ENCODE data around the gene OTUD5. TPM values are rescaled to one million over a fixed set of nuclear protein-coding genes. Genes with fewer than 3 reads are reported as not detected.

The OTUD5 gene
- total and polyA plus RNA-seq, 7 experiments from 2014 or later, result 17.2 to 95.5 (median 88.2) TPM

GRCh38 chrX:48896611-48897011 is 60.8 kb downstream of the OTUD5 start:
- ChIA-PET CTCF (interaction anchor here (0.8 kb wide), 1 partner anchor 50 kb away, joined by 3 read pairs; no protein-coding TSS in a partner anchor), POLR2A (interaction anchor here (1.4 to 4.1 kb wide), 5 partner anchors 15 to 357 kb away, joined by 3 to 29 read pairs (median 10); partner anchors contain the start of genes OTUD5, PIM2, SLC35A2 and TBC1D25)
- peaks cover 0 to 4% (median 0%) of the 10 kb centered on the region in 11 donors for H3K9me3 Mint-ChIP-seq
- peak overlapping the region; percentile 89 to 98 (median 94) for H3K27ac Mint-ChIP-seq
- peaks cover 0 to 20% (median 6%) of the 10 kb centered on the region in 3 experiments for H3K36me3 ChIP-seq (ENCODE audit: control insufficient read depth in 2 of 3, insufficient read depth in 3 of 3, low read length in 3 of 3)
- intact Hi-C loops (cut with micrococcal nuclease), result loop anchor here (1.0 to 10.0 kb wide), 16 partner anchors 15 to 1334 kb away; partner anchors contain the start of genes MAGIX (in 2 of the 2), PPP1R3F (in 2 of the 2), ARAF (in 1 of the 2) and FOXP3 (in 1 of the 2)
- peaks cover 15 to 20% of the 10 kb centered on the region in 2 donors for H3K4me1 ChIP-seq (ENCODE audit: control insufficient read depth in 2 of 2, insufficient read depth in 2 of 2, low read length in 2 of 2)
- peak overlapping the region; percentile 83 to 100 (median 91) for H3K4me3 Mint-ChIP-seq
- DNase-seq (no peak), ATAC-seq (no peak)
- H3K27me3 ChIP-seq (ENCODE audit: control insufficient read depth in 2 of 2, insufficient read depth in 2 of 2, low read length in 2 of 2), result no peaks in the 10 kb centered on the region
- H3K27ac ChIP-seq (ENCODE audit: low read depth, low read length), result peak overlapping the region; percentile 98
- no peaks in the 10 kb centered on the region for H3K9me3 ChIP-seq (ENCODE audit: control insufficient read depth in 2 of 3, low read length in 3 of 3)
- peaks cover 0 to 6% (median 0%) of the 10 kb centered on the region in 5 donors for H3K36me3 Mint-ChIP-seq
- no peaks in the 10 kb centered on the region for H3K27me3 Mint-ChIP-seq
- peak overlapping the region; percentile 91 for H3K4me3 ChIP-seq (ENCODE audit: low read length)
- H3K4me1 Mint-ChIP-seq, result peaks cover 6 to 42% (median 24%) of the 10 kb centered on the region in 7 donors

- H3K27me3 Mint-ChIP-seq, result no peaks in the 10 kb centered on the region
- DNase-seq (no peak), ATAC-seq (no peak)
- ChIA-PET CTCF (no interaction called here), POLR2A (interaction anchor here (0.6 to 5.3 kb wide), 3 partner anchors 17 to 45 kb away, joined by 4 to 48 read pairs (median 8); partner anchors contain the start of gene SLC35A2)
- peak overlapping the region in 6 of 10 donors; percentile 34 to 66 (median 52) for H3K4me3 Mint-ChIP-seq
- Histone ChIP-seq H3K4me1 (ENCODE audit: control insufficient read depth in 2 of 2, insufficient read depth in 2 of 2, low read length in 2 of 2) (peaks cover 15 to 20% of the 10 kb centered on the region in 2 donors), H3K9me3 (ENCODE audit: control insufficient read depth in 2 of 3, low read length in 3 of 3) (no peaks in the 10 kb centered on the region), H3K27ac (ENCODE audit: low read depth, low read length) (no peak overlapping the region), H3K4me3 (ENCODE audit: low read length) (no peak overlapping the region), H3K36me3 (ENCODE audit: control insufficient read depth in 2 of 3, insufficient read depth in 3 of 3, low read length in 3 of 3) (peaks cover 0 to 13% (median 0%) of the 10 kb centered on the region in 3 experiments), H3K27me3 (ENCODE audit: control insufficient read depth in 2 of 2, insufficient read depth in 2 of 2, low read length in 2 of 2) (no peaks in the 10 kb centered on the region)
- peaks cover 0 to 4% (median 0%) of the 10 kb centered on the region in 11 donors for H3K9me3 Mint-ChIP-seq
- intact Hi-C loops (cut with micrococcal nuclease), result loop anchor here (5.0 to 10.0 kb wide), 8 partner anchors 107 to 1333 kb away; partner anchors contain the start of genes MAGIX (in 2 of the 2), PPP1R3F (in 2 of the 2), ARAF (in 1 of the 2) and FOXP3 (in 1 of the 2)
- H3K27ac Mint-ChIP-seq, result peak overlapping the region in 6 of 9 donors; percentile 1 to 69 (median 40)
- peaks cover 12 to 48% (median 30%) of the 10 kb centered on the region in 7 donors for H3K4me1 Mint-ChIP-seq
- peaks cover 0 to 6% (median 0%) of the 10 kb centered on the region in 5 donors for H3K36me3 Mint-ChIP-seq
Measured at GRCh38 chrX:48894891-48895290, 62.5 kb downstream of the OTUD5 start.

- Histone ChIP-seq H3K27ac (ENCODE audit: low read depth, low read length) (no peak overlapping the region), H3K27me3 (ENCODE audit: control insufficient read depth in 2 of 2, insufficient read depth in 2 of 2, low read length in 2 of 2) (no peaks in the 10 kb centered on the region), H3K36me3 (ENCODE audit: control insufficient read depth in 2 of 3, insufficient read depth in 3 of 3, low read length in 3 of 3) (peaks cover 0 to 13% (median 0%) of the 10 kb centered on the region in 3 experiments), H3K4me1 (ENCODE audit: control insufficient read depth in 2 of 2, insufficient read depth in 2 of 2, low read length in 2 of 2) (peaks cover 9 to 10% of the 10 kb centered on the region in 2 donors), H3K4me3 (ENCODE audit: low read length) (no peak overlapping the region), H3K9me3 (ENCODE audit: control insufficient read depth in 2 of 3, low read length in 3 of 3) (no peaks in the 10 kb centered on the region)
- peak overlapping the region in 1 of 10 donors; percentile 51 for H3K4me3 Mint-ChIP-seq
- ATAC-seq, result no peak
- intact Hi-C loops (cut with micrococcal nuclease), result loop anchor here (10.0 kb wide), 3 partner anchors 231 to 371 kb away; partner anchors contain the start of genes MAGIX (in 2 of the 2), FOXP3 (in 1 of the 2), GPKOW (in 1 of the 2) and PPP1R3F (in 1 of the 2)
- H3K36me3 Mint-ChIP-seq, result peaks cover 0 to 6% (median 0%) of the 10 kb centered on the region in 5 donors
- DNase-seq, result no peak
- no peaks in the 10 kb centered on the region for H3K27me3 Mint-ChIP-seq
- ChIA-PET CTCF (interaction anchor here (0.7 to 2.3 kb wide), 2 partner anchors 22 to 48 kb away, joined by 3 to 7 read pairs; no protein-coding TSS in a partner anchor), POLR2A (interaction anchor here (1.3 to 5.3 kb wide), 3 partner anchors 18 to 46 kb away, joined by 4 to 48 read pairs (median 8); partner anchors contain the start of gene SLC35A2)
- H3K27ac Mint-ChIP-seq, result peak overlapping the region in 1 of 9 donors; percentile 54
- peaks cover 12 to 47% (median 30%) of the 10 kb centered on the region in 7 donors for H3K4me1 Mint-ChIP-seq
- peaks cover 0 to 4% (median 0%) of the 10 kb centered on the region in 11 donors for H3K9me3 Mint-ChIP-seq
Measured at GRCh38 chrX:48893556-48894348, 63.7 kb downstream of the OTUD5 start.

- H3K27ac Mint-ChIP-seq, result peak overlapping the region in 3 of 9 donors; percentile 43 to 59 (median 54)
- H3K4me1 Mint-ChIP-seq, result peaks cover 12 to 40% (median 25%) of the 10 kb centered on the region in 7 donors
- H3K36me3 Mint-ChIP-seq, result peaks cover 0 to 4% (median 0%) of the 10 kb centered on the region in 5 donors
- H3K4me3 ChIP-seq (ENCODE audit: low read length), result no peak overlapping the region
- H3K27ac ChIP-seq (ENCODE audit: low read depth, low read length), result peak overlapping the region; percentile 7
- ATAC-seq, result no peak
- no peak overlapping the region for H3K4me3 Mint-ChIP-seq
- no peak for DNase-seq
- H3K27me3 Mint-ChIP-seq, result no peaks in the 10 kb centered on the region
- intact Hi-C loops (cut with micrococcal nuclease), result loop anchor here (10.0 kb wide), 3 partner anchors 232 to 372 kb away; partner anchors contain the start of genes MAGIX (in 2 of the 2), FOXP3 (in 1 of the 2), GPKOW (in 1 of the 2) and PPP1R3F (in 1 of the 2)
- CTCF ChIA-PET, result interaction anchor here (1.3 to 2.3 kb wide), 4 partner anchors 20 to 55 kb away, joined by 3 to 10 read pairs (median 6); no protein-coding TSS in a partner anchor
- peaks cover 0 to 13% (median 0%) of the 10 kb centered on the region in 3 experiments for H3K36me3 ChIP-seq (ENCODE audit: control insufficient read depth in 2 of 3, insufficient read depth in 3 of 3, low read length in 3 of 3)
- H3K9me3 ChIP-seq (ENCODE audit: control insufficient read depth in 2 of 3, low read length in 3 of 3), result no peaks in the 10 kb centered on the region
- POLR2A ChIA-PET, result interaction anchor here (0.7 to 5.3 kb wide), 5 partner anchors 19 to 98 kb away, joined by 3 to 48 read pairs (median 8); partner anchors contain the start of gene SLC35A2
- no peaks in the 10 kb centered on the region for H3K27me3 ChIP-seq (ENCODE audit: control insufficient read depth in 2 of 2, insufficient read depth in 2 of 2, low read length in 2 of 2)
- peaks cover 0 to 3% (median 0%) of the 10 kb centered on the region in 11 donors for H3K9me3 Mint-ChIP-seq
- H3K4me1 ChIP-seq (ENCODE audit: control insufficient read depth in 2 of 2, insufficient read depth in 2 of 2, low read length in 2 of 2), result peaks cover 9 to 10% of the 10 kb centered on the region in 2 donors
Measured at GRCh38 chrX:48892896-48893295, 64.5 kb downstream of the OTUD5 start.

GRCh38 chrX:48891402-48892288 is 65.8 kb downstream of the OTUD5 start:
- Mint-ChIP-seq H3K4me1 (peaks cover 12 to 31% (median 20%) of the 10 kb centered on the region in 7 donors), H3K27me3 (no peaks in the 10 kb centered on the region), H3K9me3 (peaks cover 0 to 2% (median 0%) of the 10 kb centered on the region in 11 donors), H3K36me3 (peaks cover 0 to 3% (median 0%) of the 10 kb centered on the region in 5 donors), H3K4me3 (peak overlapping the region; percentile 70 to 98 (median 86)), H3K27ac (peak overlapping the region in 8 of 9 donors; percentile 14 to 82 (median 64))
- ChIA-PET CTCF (interaction anchor here (0.6 to 2.3 kb wide), 9 partner anchors 21 to 244 kb away, joined by 3 to 10 read pairs (median 5); no protein-coding TSS in a partner anchor), POLR2A (interaction anchor here (1.0 to 5.3 kb wide), 9 partner anchors 20 to 240 kb away, joined by 3 to 48 read pairs (median 4); partner anchors contain the start of genes OTUD5 and SLC35A2)
- H3K4me3 ChIP-seq (ENCODE audit: low read length), result peak overlapping the region; percentile 53
- peaks cover 7 to 8% of the 10 kb centered on the region in 2 donors for H3K4me1 ChIP-seq (ENCODE audit: control insufficient read depth in 2 of 2, insufficient read depth in 2 of 2, low read length in 2 of 2)
- peak overlapping the region; percentile 81 for H3K27ac ChIP-seq (ENCODE audit: low read depth, low read length)
- peak; percentile 94 for ATAC-seq
- no peaks in the 10 kb centered on the region for H3K27me3 ChIP-seq (ENCODE audit: control insufficient read depth in 2 of 2, insufficient read depth in 2 of 2, low read length in 2 of 2)
- H3K9me3 ChIP-seq (ENCODE audit: control insufficient read depth in 2 of 3, low read length in 3 of 3), result no peaks in the 10 kb centered on the region
- H3K36me3 ChIP-seq (ENCODE audit: control insufficient read depth in 2 of 3, insufficient read depth in 3 of 3, low read length in 3 of 3), result peaks cover 0 to 13% (median 0%) of the 10 kb centered on the region in 3 experiments
- intact Hi-C loops (cut with micrococcal nuclease), result loop anchor here (1.0 to 10.0 kb wide), 13 partner anchors 20 to 373 kb away; partner anchors contain the start of genes MAGIX (in 2 of the 2), FOXP3 (in 1 of the 2), GPKOW (in 1 of the 2) and HDAC6 (in 1 of the 2)
- peak; percentile 61 to 79 (median 75) for DNase-seq
